Caco-2 (cell line): ENCODE data around the gene ADRA2C. TPM values are rescaled to one million over a fixed set of nuclear protein-coding genes. Genes with fewer than 3 reads are reported as not detected.

Source experiments
- BruUV-seq: library from RNA; stranded (reverse); fragments of 400-500 nt; replicated peaks from 2 replicates; lab custom pipeline; 2021; lab: Mats Ljungman, UMichigan
- CTCF ChIA-PET: fragments of 300-600 bp; sonication (Branson Sonifier 250); formaldehyde crosslinking; loops from one replicate; lab custom pipeline; 2022; ENCODE audit warnings: antibody characterized with exemption; lab: Charles Lee
- POLR2A ChIA-PET: fragments of 300-600 bp; sonication (Branson Sonifier 250); formaldehyde crosslinking; loops from one replicate; lab custom pipeline; 2022; ENCODE audit warnings: antibody characterized with exemption; lab: Charles Lee
- DNase-seq, 2 experiments: peaks; one replicate each; pipeline versions ENCODE4 v3.0.0 to v3.0.0-alpha.2; 2020 to 2022
- H3K27me3 ChIP-seq: replicated peaks from 2 replicates; pipeline ENCODE4 v1.6.0; 2011; ENCODE audit warnings: low read length; ENCODE audit not compliant: control insufficient read depth, insufficient read depth
- H3K36me3 ChIP-seq: 2 replicates; pipeline ENCODE4 v1.5.1; 2011; ENCODE audit warnings: low read length; ENCODE audit not compliant: control insufficient read depth, insufficient read depth
- H3K4me1 ChIP-seq: fragments of 250-450 bp; sonication (Bioruptor Pico); 2 replicates; pipeline ENCODE4 v1.5.1; 2020; ENCODE audit warnings: mild to moderate bottlenecking
- H3K4me3 ChIP-seq: 2 replicates; pipeline ENCODE4 v1.5.1; 2011; ENCODE audit warnings: low read depth, mild to moderate bottlenecking, control low read depth, low read length
- H3K9me3 ChIP-seq: fragments of 250-450 bp; sonication (Bioruptor Pico); 2 replicates; pipeline ENCODE4 v1.5.1; 2020; ENCODE audit warnings: mild to moderate bottlenecking, moderate library complexity
- H3K27ac Mint-ChIP-seq: one replicate; pipeline ENCODE4 v1.8.0; 2022; ENCODE audit warnings: mixed read lengths; ENCODE audit not compliant: unreplicated experiment
- H3K27me3 Mint-ChIP-seq: one replicate; pipeline ENCODE4 v1.8.0; 2022; ENCODE audit warnings: mixed read lengths; ENCODE audit not compliant: insufficient read depth, unreplicated experiment
- H3K36me3 Mint-ChIP-seq: one replicate; pipeline ENCODE4 v1.8.0; 2022; ENCODE audit warnings: mild to moderate bottlenecking, mixed read lengths; ENCODE audit not compliant: insufficient read depth, unreplicated experiment
- H3K4me1 Mint-ChIP-seq: one replicate; pipeline ENCODE4 v1.8.0; 2022; ENCODE audit warnings: low read depth, mixed read lengths; ENCODE audit not compliant: unreplicated experiment
- H3K4me3 Mint-ChIP-seq: one replicate; pipeline ENCODE4 v1.8.0; 2022; ENCODE audit warnings: mild to moderate bottlenecking, moderate library complexity, mixed read lengths; ENCODE audit not compliant: unreplicated experiment
- H3K9me3 Mint-ChIP-seq: one replicate; pipeline ENCODE4 v1.8.0; 2022; ENCODE audit warnings: mixed read lengths; ENCODE audit not compliant: unreplicated experiment
- intact Hi-C: fragments of 100-400 bp; cut with micrococcal nuclease; formaldehyde crosslinking; loops from one replicate; pipeline ENCODE4 v1.10.0; 2022; ENCODE audit not compliant: unreplicated experiment
- total RNA-seq: library from RNA; stranded (reverse); gene quantifications from 2 replicates; pipeline ENCODE4 v1.2.3, GENCODE V29; 2022
- TF ChIP-seq, protein P1 (sequence below), 2 experiments: fragments of 200-600 bp in 1 of 2; IDR thresholded peaks; 1 replicate in 1 of 2; 2 replicates in 1 of 2; pipeline versions ENCODE4 v1.5.1 to v1.8.0; 2011 to 2022; ENCODE audit warnings: antibody characterized with exemption in 1 of 2, control low read depth in 1 of 2, inconsistent platforms in 1 of 2, low read depth in 1 of 2, low read length in 1 of 2, mild to moderate bottlenecking in 1 of 2, moderate library complexity in 1 of 2; ENCODE audit not compliant: insufficient read depth in 1 of 2, severe bottlenecking in 1 of 2, unreplicated experiment in 1 of 2

Gene ADRA2C
- total RNA-seq, 1 experiment from 2014 or later: 11.7 TPM

DNA sequence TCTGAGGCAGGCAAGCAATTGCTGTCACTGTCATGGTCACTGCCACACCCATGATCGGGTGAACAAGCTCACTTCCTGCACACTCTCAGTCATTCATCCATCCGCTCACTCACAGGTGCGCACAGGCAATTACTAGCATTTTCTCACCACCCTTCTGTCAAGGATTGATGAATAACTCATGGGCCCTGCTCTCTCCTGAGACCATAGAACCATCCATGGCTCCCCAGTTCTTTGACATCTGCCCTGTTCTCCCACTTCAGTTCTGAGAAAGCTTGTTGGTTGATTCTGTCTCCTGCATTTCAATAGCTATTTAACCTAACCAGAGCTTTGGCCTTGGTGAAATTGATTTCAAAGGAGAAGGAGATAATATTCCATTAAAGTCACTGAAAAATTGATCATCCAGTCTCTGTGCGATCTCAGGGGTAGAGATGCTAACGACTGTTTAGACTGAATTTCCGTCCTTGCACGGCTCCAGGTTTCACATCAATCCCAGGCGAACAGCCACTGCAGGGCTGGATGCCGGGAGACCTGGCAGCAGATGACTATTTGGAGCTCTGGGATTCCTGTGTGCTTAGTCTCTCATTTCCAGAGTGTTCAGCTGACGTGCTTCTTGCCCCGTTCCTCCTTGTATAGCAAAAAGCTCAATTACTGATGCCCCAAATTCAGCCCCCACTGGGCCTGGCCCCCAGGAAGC, 36.9 kb upstream of the ADRA2C start:
- peaks cover 6% of the 10 kb centered on the region for H3K27me3 Mint-ChIP-seq
- BruUV-seq: no TSS peak
- no peaks in the 10 kb centered on the region for H3K9me3 Mint-ChIP-seq
- ChIA-PET POLR2A (no interaction called here), CTCF (interaction anchor here (0.6 kb wide), 1 partner anchor 776 kb away, joined by 6 read pairs; no protein-coding TSS in a partner anchor)
- no peaks in the 10 kb centered on the region for H3K4me1 Mint-ChIP-seq
- DNase-seq: no peak
- TF ChIP-seq, protein P1, sequence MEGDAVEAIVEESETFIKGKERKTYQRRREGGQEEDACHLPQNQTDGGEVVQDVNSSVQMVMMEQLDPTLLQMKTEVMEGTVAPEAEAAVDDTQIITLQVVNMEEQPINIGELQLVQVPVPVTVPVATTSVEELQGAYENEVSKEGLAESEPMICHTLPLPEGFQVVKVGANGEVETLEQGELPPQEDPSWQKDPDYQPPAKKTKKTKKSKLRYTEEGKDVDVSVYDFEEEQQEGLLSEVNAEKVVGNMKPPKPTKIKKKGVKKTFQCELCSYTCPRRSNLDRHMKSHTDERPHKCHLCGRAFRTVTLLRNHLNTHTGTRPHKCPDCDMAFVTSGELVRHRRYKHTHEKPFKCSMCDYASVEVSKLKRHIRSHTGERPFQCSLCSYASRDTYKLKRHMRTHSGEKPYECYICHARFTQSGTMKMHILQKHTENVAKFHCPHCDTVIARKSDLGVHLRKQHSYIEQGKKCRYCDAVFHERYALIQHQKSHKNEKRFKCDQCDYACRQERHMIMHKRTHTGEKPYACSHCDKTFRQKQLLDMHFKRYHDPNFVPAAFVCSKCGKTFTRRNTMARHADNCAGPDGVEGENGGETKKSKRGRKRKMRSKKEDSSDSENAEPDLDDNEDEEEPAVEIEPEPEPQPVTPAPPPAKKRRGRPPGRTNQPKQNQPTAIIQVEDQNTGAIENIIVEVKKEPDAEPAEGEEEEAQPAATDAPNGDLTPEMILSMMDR (IDR thresholded peaks at IDR 0.05; ENCODE audit: insufficient read depth in 1 of 2, low read depth in 1 of 2, low read length in 1 of 2, severe bottlenecking in 1 of 2, unreplicated experiment in 1 of 2): no peak
- Histone ChIP-seq H3K4me3 (no peak overlapping the region), H3K27me3 (no peaks in the 10 kb centered on the region; the same call in 1 of the 2 replicates), H3K9me3 (no peaks in the 10 kb centered on the region), H3K36me3 (no peaks in the 10 kb centered on the region), H3K4me1 (no peaks in the 10 kb centered on the region)
- H3K4me3 Mint-ChIP-seq: no peak overlapping the region
- H3K27ac Mint-ChIP-seq: no peak overlapping the region
- no peaks in the 10 kb centered on the region for H3K36me3 Mint-ChIP-seq
- intact Hi-C loops: no loop called here

DNA sequence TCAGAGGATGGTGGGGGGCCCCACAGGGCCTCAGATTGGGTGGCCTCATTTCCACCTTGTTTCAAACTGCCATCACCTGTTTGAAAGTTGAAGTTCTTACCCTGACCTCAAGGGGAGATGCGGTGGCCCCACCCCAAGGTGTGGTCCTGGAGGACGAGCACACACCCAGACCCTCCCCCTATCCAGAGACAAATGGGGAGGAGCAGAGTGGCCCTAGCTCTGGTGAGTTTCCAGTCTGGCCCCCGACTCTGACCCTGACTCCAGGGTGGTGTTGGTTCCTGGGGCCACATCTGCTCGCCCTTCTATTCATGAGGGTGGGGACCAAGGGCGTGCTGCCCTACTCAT, 36.3 kb upstream of the ADRA2C start:
- H3K36me3 Mint-ChIP-seq: no peaks in the 10 kb centered on the region
- Histone ChIP-seq H3K36me3 (no peaks in the 10 kb centered on the region), H3K4me3 (no peak overlapping the region), H3K9me3 (no peaks in the 10 kb centered on the region), H3K27me3 (no peaks in the 10 kb centered on the region), H3K4me1 (no peaks in the 10 kb centered on the region)
- H3K4me3 Mint-ChIP-seq: no peak overlapping the region
- intact Hi-C loops: no loop called here
- no peak overlapping the region for H3K27ac Mint-ChIP-seq
- CTCF ChIA-PET: no interaction called here
- H3K4me1 Mint-ChIP-seq: no peaks in the 10 kb centered on the region
- H3K27me3 Mint-ChIP-seq: peaks cover under 1% of the 10 kb centered on the region
- POLR2A ChIA-PET: no interaction called here
- H3K9me3 Mint-ChIP-seq: no peaks in the 10 kb centered on the region
- TF ChIP-seq, protein P1 (IDR thresholded peaks at IDR 0.05; ENCODE audit: insufficient read depth in 1 of 2, low read depth in 1 of 2, low read length in 1 of 2, severe bottlenecking in 1 of 2, unreplicated experiment in 1 of 2): no peak
- DNase-seq: no peak
- no TSS peak for BruUV-seq

DNA sequence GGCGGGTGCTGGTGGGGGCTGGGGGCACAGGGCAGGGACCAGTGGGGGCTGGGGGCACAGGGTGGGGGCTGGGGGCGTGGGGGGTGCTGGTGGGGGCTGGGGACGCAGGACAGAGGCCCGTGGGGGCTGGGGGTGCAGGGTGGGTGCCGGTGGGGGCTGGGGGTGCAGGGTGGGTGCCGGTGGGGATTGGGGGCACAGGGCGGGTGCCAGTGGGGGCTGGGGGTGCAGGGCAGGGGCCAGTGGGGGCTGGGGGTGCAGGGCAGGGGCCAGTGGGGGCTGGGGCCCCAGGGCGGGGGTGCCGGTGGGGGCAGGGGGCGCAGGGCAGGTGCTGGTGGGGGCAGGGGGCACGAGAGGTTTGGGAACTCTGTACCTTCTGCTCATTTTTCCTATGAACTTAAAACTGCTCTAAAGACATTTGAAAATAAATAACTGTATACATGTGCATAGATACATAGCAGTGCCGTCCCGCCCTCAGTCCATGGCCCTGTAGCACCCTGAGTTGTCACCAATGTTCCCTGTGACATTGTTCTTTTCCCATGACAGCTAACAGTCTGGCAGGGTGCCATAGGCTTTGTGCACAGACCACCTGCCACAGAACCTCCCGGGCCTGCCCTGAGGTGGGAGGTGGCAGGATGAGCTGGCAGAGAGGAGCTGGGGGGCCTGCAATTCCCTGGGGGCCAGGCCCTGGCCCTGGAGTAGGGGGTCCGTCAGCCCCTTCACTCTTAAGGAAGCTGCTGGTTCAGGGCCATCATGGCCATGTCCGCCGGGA, 35.6 kb upstream of the ADRA2C start:
- ChIA-PET POLR2A (interaction anchor here (0.6 kb wide), 1 partner anchor 150 kb away, joined by 5 read pairs; no protein-coding TSS in a partner anchor), CTCF (no interaction called here)
- Histone ChIP-seq H3K9me3 (no peaks in the 10 kb centered on the region), H3K27me3 (no peaks in the 10 kb centered on the region), H3K4me1 (no peaks in the 10 kb centered on the region), H3K36me3 (no peaks in the 10 kb centered on the region), H3K4me3 (no peak overlapping the region)
- no peak for DNase-seq
- Mint-ChIP-seq H3K36me3 (no peaks in the 10 kb centered on the region), H3K27ac (no peak overlapping the region), H3K4me3 (no peak overlapping the region), H3K27me3 (no peaks in the 10 kb centered on the region), H3K9me3 (no peaks in the 10 kb centered on the region), H3K4me1 (no peaks in the 10 kb centered on the region)
- intact Hi-C loops: no loop called here
- no TSS peak for BruUV-seq
- TF ChIP-seq, protein P1 (IDR thresholded peaks at IDR 0.05; ENCODE audit: insufficient read depth in 1 of 2, low read depth in 1 of 2, low read length in 1 of 2, severe bottlenecking in 1 of 2, unreplicated experiment in 1 of 2): no peak
